Activated T-helper 1 cell treated with anti-CD3 and anti-CD28 coated beads, Interleukin-12 subunit alpha, Interleukin-12 subunit beta, Interleukin-2, Interleukin-4 antibody, amounts not matched to agents 30 ng/mL and 10 ng/mL and 1 ng/mL, durations not matched to agents 14 hours and 24 hours and 36 hours (primary cell): ENCODE results near the gene SLC35F4. TPM values are rescaled to one million over a fixed set of nuclear protein-coding genes. Genes with fewer than 3 reads are reported as not detected.

Experiments
- DNase-seq: peaks from one replicate; pipeline ENCODE4 v3.0.0; 2021; ENCODE audit warnings: low spot score
- H3K27ac Mint-ChIP-seq: one replicate; pipeline ENCODE4 v1.8.0; 2021; ENCODE audit warnings: mild to moderate bottlenecking, mixed read lengths
- H3K27me3 Mint-ChIP-seq: one replicate; pipeline ENCODE4 v1.8.0; 2022; ENCODE audit warnings: mild to moderate bottlenecking, moderate library complexity, mixed read lengths; ENCODE audit not compliant: insufficient read depth
- H3K36me3 Mint-ChIP-seq: one replicate; pipeline ENCODE4 v1.8.0; 2021; ENCODE audit warnings: low read depth, mixed read lengths
- H3K4me1 Mint-ChIP-seq: one replicate; pipeline ENCODE4 v1.8.0; 2021; ENCODE audit warnings: low read depth, mixed read lengths
- H3K4me3 Mint-ChIP-seq: one replicate; pipeline ENCODE4 v1.8.0; 2021; ENCODE audit warnings: mild to moderate bottlenecking, moderate library complexity, mixed read lengths
- H3K9me3 Mint-ChIP-seq: one replicate; pipeline ENCODE4 v1.8.0; 2021; ENCODE audit warnings: mixed read lengths
- intact Hi-C: fragments of 100-400 bp; cut with micrococcal nuclease; formaldehyde crosslinking; loops from one replicate; pipeline ENCODE4 v1.15.1; 2024
- total RNA-seq: library from RNA; stranded (reverse); gene quantifications from 2 replicates; pipeline ENCODE4 v1.2.3, GENCODE V29; 2022

SLC35F4 gene
- total RNA-seq: not detected in 2 replicates

DNA sequence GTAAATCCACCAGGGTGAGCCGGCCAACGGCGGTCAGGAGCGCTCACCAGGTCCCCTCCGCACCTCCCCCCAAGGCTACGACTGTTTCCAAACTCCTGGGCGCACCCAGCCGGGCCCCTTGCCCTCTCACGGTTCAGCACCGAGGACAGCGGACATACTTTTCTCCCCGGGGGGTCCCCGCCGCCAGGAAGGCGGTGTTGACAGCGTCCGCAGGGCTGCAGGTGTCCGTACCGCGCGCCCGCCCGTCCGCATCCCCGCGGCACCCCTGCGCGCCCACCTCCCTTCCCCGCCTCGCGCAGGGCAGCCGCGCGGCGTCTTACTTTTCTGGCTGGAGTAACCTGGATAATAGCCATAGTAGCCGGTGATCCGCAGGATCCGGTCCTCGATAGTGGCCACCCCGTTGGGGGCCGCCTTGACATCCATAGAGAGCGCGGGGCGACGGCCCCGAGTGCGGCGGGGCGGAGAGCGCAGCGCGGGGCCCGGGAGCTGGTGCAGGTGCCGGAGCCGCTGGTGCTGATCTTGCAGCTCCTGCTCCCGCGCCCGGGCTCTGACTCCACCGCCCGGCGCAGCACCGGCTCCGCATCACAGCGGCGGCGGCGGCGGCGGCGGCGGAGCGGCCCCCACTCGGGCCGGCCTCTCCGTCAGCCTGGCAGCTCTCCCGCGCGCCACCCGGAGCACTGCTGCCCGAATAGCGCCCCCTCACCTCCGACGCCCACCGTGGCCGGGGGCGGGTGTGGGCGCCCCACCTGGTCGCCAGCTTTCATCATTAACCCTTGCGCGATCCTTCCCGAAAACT is at the start of gene SLC35F4:
Gene SLC35F4 (minus strand): TSS at position 690 of the 796 bp plus-strand sequence.
- peaks cover 21% of the 10 kb centered on the region for H3K27me3 Mint-ChIP-seq
- H3K4me1 Mint-ChIP-seq: no peaks in the 10 kb centered on the region
- H3K36me3 Mint-ChIP-seq: no peaks in the 10 kb centered on the region
- no peak within 1 kb of the TSS for H3K4me3 Mint-ChIP-seq
- DNase-seq: no peak
- no peak within 1 kb of the TSS for H3K27ac Mint-ChIP-seq
- no peaks in the 10 kb centered on the region for H3K9me3 Mint-ChIP-seq
- intact Hi-C loops: no loop called here

DNA sequence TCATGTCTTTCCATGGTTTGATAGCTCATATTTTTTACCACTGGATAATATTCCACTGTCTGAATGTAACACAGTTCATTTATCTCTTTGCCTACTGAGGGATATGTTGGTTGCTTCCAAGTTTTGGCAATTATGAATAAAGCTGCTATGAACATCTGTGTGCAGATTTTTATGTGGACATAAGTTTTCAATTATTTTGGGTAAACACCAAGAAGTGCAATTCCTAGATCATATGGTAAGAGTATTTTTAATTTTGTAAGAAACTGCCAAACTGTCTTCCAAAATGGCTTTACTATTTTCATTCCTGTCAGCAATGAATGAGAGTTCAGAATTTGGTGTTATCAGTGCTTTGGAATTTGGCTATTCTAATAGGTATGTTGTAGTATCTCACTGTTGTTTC is 43.7 kb upstream of the SLC35F4 start:
- no peak overlapping the region for H3K4me3 Mint-ChIP-seq
- H3K27ac Mint-ChIP-seq: no peak overlapping the region
- intact Hi-C loops: no loop called here
- no peaks in the 10 kb centered on the region for H3K9me3 Mint-ChIP-seq
- no peak for DNase-seq
- H3K27me3 Mint-ChIP-seq: no peaks in the 10 kb centered on the region
- no peaks in the 10 kb centered on the region for H3K36me3 Mint-ChIP-seq
- no peaks in the 10 kb centered on the region for H3K4me1 Mint-ChIP-seq

DNA sequence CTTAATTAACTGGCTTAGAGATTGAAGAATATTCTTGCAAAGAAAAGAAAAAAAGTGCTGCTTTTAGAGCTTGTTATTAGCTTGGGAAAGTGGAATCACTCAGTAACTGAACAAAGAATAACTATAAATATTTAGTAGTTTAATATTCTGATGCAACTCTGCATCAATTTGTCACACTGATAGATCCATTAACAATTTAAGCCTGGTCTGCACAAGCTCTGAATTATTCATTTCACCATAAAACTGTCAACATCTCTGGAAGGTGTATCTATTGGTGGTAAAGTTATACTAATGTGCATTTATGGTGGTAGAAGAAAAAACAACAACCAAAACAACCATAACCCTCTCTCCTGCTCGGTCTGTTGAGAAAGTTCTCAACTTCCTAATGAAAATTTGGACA is 38.1 kb upstream of the SLC35F4 start:
- no peaks in the 10 kb centered on the region for H3K27me3 Mint-ChIP-seq
- no peak for DNase-seq
- H3K4me3 Mint-ChIP-seq: no peak overlapping the region
- no peak overlapping the region for H3K27ac Mint-ChIP-seq
- no peaks in the 10 kb centered on the region for H3K36me3 Mint-ChIP-seq
- H3K4me1 Mint-ChIP-seq: no peaks in the 10 kb centered on the region
- intact Hi-C loops: no loop called here
- H3K9me3 Mint-ChIP-seq: no peaks in the 10 kb centered on the region

DNA sequence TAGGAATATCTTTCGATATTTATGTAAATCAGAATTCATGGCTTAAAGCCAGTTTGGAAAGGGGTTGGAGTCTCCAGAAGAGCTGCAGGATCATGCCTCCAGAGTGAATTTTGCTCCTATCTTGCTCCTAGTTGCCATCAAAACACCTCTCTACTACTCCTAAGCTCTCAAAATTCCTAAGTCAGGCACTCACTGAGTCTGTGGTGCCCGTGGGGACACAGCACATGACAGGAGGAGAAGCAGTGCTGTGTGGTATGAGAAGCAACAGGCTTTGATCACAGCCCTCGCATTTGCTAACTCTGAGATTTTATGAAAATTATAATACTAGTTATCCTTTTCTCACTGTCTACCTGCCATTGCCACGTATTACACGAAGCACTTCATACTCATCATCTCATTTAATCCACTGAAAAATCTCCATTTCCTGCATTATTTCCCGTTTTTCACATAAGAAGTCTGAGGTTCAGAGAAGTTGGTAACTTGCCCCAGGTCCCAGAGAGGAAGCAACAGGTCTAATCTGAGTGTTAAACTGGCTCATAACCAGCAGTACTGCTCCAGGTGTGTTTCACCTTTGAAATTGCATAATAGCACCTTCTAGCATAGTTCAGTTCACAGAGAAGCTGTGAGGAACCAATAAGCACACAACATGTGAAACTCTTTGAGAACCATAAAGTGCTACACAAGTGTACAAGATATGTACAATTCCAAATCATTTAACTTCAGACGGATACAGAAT is 33.1 kb upstream of the SLC35F4 start:
- intact Hi-C loops: no loop called here
- no peaks in the 10 kb centered on the region for H3K36me3 Mint-ChIP-seq
- no peaks in the 10 kb centered on the region for H3K9me3 Mint-ChIP-seq
- H3K4me3 Mint-ChIP-seq: no peak overlapping the region
- H3K27ac Mint-ChIP-seq: no peak overlapping the region
- H3K27me3 Mint-ChIP-seq: no peaks in the 10 kb centered on the region
- DNase-seq: no peak
- no peaks in the 10 kb centered on the region for H3K4me1 Mint-ChIP-seq

DNA sequence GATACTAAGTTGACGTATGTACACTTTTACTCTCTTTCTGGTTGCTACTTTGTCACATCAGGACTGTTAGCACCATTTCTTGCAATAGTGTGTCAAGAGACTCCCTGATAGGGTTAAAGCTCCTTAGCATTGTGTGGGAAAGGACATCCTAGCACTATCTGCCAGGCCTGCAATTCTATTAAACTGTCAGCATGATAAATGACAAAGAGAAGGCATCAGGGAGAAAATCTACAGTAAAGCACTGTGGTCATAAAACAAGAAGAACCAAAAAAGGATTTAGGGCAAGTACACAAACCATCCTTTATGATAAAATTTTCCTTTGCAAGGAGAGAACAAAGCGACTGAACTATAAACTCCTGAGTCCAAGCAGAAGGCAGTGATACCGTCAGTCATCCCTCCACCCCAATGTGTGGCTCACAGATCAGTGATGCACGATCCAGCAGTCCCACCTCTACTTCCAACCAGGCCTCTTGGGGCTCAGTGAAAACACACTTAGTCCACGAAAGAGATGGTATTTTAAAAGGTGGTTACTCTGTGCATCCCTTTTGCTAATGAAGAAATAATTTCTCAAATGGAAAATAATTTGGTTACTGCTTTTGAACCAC is 31.4 kb upstream of the SLC35F4 start:
- intact Hi-C loops: no loop called here
- Mint-ChIP-seq H3K27me3 (no peaks in the 10 kb centered on the region), H3K27ac (no peak overlapping the region), H3K9me3 (no peaks in the 10 kb centered on the region), H3K36me3 (no peaks in the 10 kb centered on the region), H3K4me1 (no peaks in the 10 kb centered on the region), H3K4me3 (no peak overlapping the region)
- DNase-seq: no peak

DNA sequence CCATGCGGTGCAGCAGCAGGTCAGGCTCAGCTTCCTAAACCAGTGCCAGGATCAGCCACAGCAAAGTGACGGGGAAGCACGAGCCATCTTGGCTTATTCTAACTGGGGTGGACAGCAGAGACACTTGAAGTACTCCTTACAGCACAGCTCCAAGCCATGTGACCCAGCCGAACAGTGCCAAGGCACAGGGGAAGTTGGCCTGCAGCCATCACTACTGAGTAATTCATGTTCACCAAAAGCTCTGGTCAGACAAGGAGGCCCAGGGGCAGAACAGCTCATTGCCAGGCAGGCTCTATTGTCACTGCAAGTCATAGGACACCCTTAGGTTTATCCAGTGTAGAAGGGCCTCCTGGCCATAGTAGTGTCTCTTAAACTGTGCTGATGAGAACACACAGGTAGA is 23.4 kb upstream of the SLC35F4 start:
- intact Hi-C loops: no loop called here
- Mint-ChIP-seq H3K4me1 (no peaks in the 10 kb centered on the region), H3K27me3 (no peaks in the 10 kb centered on the region), H3K27ac (no peak overlapping the region), H3K4me3 (no peak overlapping the region), H3K9me3 (no peaks in the 10 kb centered on the region), H3K36me3 (no peaks in the 10 kb centered on the region)
- DNase-seq: no peak

DNA sequence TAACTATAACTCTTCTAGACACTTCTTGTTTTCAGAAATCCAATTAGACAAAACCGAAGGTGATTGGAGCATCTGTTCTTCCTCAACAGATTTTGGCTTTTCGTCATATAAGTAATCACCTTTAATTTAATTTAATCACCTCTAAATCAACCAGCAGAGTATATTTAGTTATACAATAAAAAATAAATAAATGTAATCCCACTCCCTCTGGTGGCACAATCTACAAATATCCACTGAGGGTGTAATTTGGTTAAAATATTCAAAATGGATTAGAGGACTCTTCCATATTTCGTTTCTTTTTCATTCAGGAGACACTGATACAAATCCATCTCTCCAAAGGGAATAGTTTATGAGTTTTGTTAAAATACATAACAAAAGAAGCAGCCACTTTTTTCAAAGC is 18.3 kb upstream of the SLC35F4 start:
- intact Hi-C loops: no loop called here

DNA sequence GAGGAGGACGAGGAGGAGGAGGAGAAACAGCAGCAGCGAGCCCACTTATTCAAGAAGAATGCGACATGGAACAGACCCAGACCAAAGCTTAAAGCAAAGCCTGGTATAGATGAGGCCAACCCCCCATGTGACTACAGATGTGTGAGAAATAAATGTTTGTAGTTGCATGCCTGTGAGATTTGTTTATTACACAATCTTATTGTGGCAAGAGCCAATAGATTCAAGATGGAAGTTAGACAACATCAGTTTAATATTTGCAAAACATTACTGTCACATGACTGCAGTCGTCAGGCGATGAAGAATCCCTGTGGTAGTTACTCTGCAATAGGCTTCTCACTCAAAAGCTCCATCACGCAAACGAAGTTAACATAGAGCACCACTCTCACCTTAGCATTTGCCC is 17.2 kb upstream of the SLC35F4 start:
- no peak overlapping the region for H3K4me3 Mint-ChIP-seq
- intact Hi-C loops: no loop called here
- no peak for DNase-seq
- H3K4me1 Mint-ChIP-seq: no peaks in the 10 kb centered on the region
- no peak overlapping the region for H3K27ac Mint-ChIP-seq
- H3K9me3 Mint-ChIP-seq: no peaks in the 10 kb centered on the region
- peaks cover 2% of the 10 kb centered on the region for H3K27me3 Mint-ChIP-seq
- no peaks in the 10 kb centered on the region for H3K36me3 Mint-ChIP-seq

More for the DNA sequence above, 18.3 kb upstream of the SLC35F4 start:
- Mint-ChIP-seq H3K36me3 (no peaks in the 10 kb centered on the region), H3K4me1 (no peaks in the 10 kb centered on the region), H3K4me3 (no peak overlapping the region), H3K9me3 (no peaks in the 10 kb centered on the region), H3K27me3 (peaks cover 2% of the 10 kb centered on the region), H3K27ac (no peak overlapping the region)
- DNase-seq: no peak

DNA sequence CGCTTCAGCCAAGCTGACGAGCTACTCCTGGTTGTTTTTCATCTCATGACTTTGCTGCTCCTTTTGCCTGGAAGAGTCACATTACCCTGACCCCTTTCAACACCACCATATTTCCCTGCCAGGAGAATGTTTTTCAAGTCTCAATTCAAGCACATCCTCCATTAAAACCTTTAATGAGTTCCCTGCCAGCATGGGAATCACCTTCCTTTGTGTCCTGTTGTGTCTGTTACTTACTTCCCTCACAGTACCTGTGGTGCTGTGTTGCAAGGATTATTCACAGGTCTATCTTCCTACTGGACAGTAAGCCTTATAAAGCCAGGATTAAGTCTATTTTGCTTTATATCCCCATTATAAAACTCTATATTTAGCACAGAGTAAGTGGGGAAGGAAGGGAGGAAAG is 13.6 kb upstream of the SLC35F4 start:
- no peaks in the 10 kb centered on the region for H3K36me3 Mint-ChIP-seq

DNA sequence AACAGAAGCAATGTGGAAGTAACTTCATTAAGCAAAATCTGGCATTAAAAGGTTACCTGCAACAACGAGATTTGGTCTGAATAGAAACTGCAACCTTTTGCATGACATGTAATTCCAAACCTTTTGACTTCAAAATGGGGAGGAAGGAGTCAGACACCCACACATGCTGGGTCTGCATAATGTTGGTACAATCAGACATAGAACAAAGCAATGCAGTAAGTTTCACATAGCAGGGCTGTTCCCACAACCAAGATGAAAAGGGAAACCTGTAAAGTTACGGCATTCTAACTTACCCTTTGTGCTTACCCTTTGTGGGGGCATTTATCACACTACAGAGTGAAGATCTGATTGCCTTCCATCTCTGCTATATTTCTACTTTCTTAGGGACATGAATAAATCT is 10.1 kb upstream of the SLC35F4 start:
- Mint-ChIP-seq H3K4me1 (no peaks in the 10 kb centered on the region), H3K9me3 (no peaks in the 10 kb centered on the region), H3K36me3 (no peaks in the 10 kb centered on the region), H3K27ac (no peak overlapping the region), H3K27me3 (peaks cover under 1% of the 10 kb centered on the region), H3K4me3 (no peak overlapping the region)
- intact Hi-C loops: no loop called here
- DNase-seq: no peak

More for the DNA sequence above, 13.6 kb upstream of the SLC35F4 start:
- no peak for DNase-seq
- Mint-ChIP-seq H3K27ac (no peak overlapping the region), H3K4me1 (no peaks in the 10 kb centered on the region), H3K9me3 (no peaks in the 10 kb centered on the region), H3K27me3 (peaks cover 2% of the 10 kb centered on the region), H3K4me3 (no peak overlapping the region)
- intact Hi-C loops: no loop called here

DNA sequence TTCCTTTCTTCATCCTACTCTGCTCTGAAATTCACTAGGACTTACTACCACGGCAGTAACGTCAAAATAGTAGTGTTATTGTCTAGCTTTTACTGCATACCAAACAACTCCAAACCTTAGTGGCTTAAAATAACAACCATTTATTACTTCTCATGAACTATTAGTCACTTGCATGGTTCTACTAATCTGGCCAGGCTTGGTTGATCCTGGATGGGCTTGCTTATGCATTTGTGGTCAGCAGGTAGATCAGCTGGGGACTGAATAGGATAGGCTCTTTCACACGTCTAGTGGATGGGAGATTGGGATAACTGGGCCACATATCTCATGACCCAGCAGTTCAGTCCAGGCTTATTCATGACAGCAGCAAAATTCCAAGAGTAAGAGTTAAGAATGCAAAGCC is 9.4 kb upstream of the SLC35F4 start:
- no peak overlapping the region for H3K4me3 Mint-ChIP-seq
- intact Hi-C loops: no loop called here

DNA sequence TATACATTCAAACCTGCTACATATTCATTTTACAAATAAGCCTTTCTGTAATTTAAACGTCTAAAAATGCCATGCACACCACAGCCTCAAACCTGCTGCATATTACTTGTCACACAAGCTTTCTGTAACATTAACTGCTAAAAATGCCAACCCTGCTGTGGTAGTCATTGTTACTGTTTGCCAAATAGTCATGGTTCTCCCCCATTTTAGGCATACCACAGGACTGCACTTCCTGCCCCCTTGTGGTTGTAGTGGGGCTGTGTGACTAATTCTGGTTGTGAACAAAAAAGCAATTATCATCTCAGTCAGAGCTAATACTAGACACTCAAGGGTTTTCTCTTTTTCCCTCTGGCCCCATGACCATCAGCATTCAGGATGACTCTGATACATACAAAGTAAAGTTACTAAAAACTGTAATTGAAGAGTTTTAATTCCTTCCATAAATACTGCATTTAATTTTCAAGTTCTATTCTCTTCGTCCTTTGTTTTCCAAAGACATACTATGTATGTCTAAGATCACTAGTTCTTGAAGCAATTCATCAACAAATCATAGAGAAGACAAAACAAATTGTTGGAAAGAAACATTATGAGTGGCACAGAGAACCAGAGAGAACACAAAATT is 5.7 kb upstream of the SLC35F4 start:
- Mint-ChIP-seq H3K27ac (no peak overlapping the region), H3K4me1 (no peaks in the 10 kb centered on the region), H3K27me3 (peaks cover 4% of the 10 kb centered on the region), H3K36me3 (no peaks in the 10 kb centered on the region), H3K4me3 (no peak overlapping the region), H3K9me3 (no peaks in the 10 kb centered on the region)
- intact Hi-C loops: no loop called here
- DNase-seq: no peak

More for the DNA sequence above, 9.4 kb upstream of the SLC35F4 start:
- Mint-ChIP-seq H3K36me3 (no peaks in the 10 kb centered on the region), H3K4me1 (no peaks in the 10 kb centered on the region), H3K9me3 (no peaks in the 10 kb centered on the region), H3K27ac (no peak overlapping the region), H3K27me3 (no peaks in the 10 kb centered on the region)
- no peak for DNase-seq
